ENCODE measurements around the gene RUVBL1.

DNA sequence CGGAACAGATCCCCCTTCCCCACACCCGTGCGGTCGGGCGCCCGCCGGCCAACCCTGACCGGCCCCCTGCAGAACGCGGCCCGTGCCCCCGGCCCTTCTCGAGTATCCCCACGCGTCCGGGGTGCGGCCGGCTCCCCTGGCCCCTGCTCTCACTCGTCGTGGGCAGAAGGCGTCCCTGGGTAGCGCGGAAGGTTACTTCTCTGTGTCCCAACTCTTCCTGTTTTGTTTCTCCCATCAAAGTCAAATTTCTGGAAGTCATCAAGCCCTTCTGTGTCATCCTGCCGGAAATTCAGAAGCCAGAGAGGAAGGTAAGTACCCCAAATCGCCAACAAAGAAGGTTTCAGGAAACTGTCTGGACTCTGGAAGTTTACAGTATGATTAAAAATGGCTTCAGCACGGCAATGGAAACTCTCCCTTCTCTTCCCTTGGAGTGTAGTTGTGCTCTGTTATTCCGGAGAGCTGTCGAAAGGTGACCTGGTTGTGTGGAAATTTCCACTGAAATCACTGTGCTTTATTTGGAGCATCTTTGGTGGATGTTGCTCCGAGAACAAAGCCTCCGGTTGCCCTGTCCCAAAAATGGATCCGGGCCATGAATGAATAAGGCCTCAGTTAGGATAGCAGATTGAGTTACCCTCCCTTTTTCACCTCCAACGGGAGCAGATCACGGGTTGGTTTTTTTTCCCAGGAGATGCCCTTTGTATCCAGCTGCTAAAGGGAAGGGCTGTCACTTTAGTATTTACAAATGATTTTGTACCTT is 70.8 kb downstream of the RUVBL1 start:
- TF ChIP-seq, protein P1, sequence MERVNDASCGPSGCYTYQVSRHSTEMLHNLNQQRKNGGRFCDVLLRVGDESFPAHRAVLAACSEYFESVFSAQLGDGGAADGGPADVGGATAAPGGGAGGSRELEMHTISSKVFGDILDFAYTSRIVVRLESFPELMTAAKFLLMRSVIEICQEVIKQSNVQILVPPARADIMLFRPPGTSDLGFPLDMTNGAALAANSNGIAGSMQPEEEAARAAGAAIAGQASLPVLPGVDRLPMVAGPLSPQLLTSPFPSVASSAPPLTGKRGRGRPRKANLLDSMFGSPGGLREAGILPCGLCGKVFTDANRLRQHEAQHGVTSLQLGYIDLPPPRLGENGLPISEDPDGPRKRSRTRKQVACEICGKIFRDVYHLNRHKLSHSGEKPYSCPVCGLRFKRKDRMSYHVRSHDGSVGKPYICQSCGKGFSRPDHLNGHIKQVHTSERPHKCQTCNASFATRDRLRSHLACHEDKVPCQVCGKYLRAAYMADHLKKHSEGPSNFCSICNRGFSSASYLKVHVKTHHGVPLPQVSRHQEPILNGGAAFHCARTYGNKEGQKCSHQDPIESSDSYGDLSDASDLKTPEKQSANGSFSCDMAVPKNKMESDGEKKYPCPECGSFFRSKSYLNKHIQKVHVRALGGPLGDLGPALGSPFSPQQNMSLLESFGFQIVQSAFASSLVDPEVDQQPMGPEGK (CRISPR knock-in tag; IDR thresholded peaks at IDR 0.05; ENCODE audit: borderline replicate concordance) = no peak
- TF ChIP-seq RARB (CRISPR knock-in tag; IDR thresholded peaks at IDR 0.05) (no peak), ZC3H10 (CRISPR knock-in tag; IDR thresholded peaks at IDR 0.05) (no peak), OSR1 (CRISPR knock-in tag; IDR thresholded peaks at IDR 0.05) (no peak), ZFP30 (CRISPR knock-in tag; IDR thresholded peaks at IDR 0.05) (no peak), ISL1 (CRISPR knock-in tag; IDR thresholded peaks at IDR 0.05) (no peak), CSDC2 (CRISPR knock-in tag; IDR thresholded peaks at IDR 0.05) (no peak), ARNTL (CRISPR knock-in tag; IDR thresholded peaks at IDR 0.05; ENCODE audit: borderline replicate concordance, low read depth) (no peak)
- TF ChIP-seq, protein P2, sequence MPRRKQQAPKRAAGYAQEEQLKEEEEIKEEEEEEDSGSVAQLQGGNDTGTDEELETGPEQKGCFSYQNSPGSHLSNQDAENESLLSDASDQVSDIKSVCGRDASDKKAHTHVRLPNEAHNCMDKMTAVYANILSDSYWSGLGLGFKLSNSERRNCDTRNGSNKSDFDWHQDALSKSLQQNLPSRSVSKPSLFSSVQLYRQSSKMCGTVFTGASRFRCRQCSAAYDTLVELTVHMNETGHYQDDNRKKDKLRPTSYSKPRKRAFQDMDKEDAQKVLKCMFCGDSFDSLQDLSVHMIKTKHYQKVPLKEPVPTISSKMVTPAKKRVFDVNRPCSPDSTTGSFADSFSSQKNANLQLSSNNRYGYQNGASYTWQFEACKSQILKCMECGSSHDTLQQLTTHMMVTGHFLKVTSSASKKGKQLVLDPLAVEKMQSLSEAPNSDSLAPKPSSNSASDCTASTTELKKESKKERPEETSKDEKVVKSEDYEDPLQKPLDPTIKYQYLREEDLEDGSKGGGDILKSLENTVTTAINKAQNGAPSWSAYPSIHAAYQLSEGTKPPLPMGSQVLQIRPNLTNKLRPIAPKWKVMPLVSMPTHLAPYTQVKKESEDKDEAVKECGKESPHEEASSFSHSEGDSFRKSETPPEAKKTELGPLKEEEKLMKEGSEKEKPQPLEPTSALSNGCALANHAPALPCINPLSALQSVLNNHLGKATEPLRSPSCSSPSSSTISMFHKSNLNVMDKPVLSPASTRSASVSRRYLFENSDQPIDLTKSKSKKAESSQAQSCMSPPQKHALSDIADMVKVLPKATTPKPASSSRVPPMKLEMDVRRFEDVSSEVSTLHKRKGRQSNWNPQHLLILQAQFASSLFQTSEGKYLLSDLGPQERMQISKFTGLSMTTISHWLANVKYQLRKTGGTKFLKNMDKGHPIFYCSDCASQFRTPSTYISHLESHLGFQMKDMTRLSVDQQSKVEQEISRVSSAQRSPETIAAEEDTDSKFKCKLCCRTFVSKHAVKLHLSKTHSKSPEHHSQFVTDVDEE (CRISPR knock-in tag; IDR thresholded peaks at IDR 0.05) = no peak
- TF ChIP-seq, protein P3, sequence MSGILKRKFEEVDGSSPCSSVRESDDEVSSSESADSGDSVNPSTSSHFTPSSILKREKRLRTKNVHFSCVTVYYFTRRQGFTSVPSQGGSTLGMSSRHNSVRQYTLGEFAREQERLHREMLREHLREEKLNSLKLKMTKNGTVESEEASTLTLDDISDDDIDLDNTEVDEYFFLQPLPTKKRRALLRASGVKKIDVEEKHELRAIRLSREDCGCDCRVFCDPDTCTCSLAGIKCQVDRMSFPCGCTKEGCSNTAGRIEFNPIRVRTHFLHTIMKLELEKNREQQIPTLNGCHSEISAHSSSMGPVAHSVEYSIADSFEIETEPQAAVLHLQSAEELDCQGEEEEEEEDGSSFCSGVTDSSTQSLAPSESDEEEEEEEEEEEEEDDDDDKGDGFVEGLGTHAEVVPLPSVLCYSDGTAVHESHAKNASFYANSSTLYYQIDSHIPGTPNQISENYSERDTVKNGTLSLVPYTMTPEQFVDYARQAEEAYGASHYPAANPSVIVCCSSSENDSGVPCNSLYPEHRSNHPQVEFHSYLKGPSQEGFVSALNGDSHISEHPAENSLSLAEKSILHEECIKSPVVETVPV (CRISPR knock-in tag; IDR thresholded peaks at IDR 0.05) = no peak
- TF ChIP-seq, protein P4, sequence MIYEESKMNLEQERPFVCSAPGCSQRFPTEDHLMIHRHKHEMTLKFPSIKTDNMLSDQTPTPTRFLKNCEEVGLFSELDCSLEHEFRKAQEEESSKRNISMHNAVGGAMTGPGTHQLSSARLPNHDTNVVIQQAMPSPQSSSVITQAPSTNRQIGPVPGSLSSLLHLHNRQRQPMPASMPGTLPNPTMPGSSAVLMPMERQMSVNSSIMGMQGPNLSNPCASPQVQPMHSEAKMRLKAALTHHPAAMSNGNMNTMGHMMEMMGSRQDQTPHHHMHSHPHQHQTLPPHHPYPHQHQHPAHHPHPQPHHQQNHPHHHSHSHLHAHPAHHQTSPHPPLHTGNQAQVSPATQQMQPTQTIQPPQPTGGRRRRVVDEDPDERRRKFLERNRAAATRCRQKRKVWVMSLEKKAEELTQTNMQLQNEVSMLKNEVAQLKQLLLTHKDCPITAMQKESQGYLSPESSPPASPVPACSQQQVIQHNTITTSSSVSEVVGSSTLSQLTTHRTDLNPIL (CRISPR knock-in tag; IDR thresholded peaks at IDR 0.05; ENCODE audit: low read depth) = no peak

Data from SK-N-SH treated with all-trans-retinoic acid at 6 μM for 48 hours (cell line).